NCI-H1048 (cell line): ENCODE measurements around the gene PLXND1.
"Not testable (repeated sequence)": the region's sequence is repeated elsewhere in the genome, so short reads cannot be mapped to it uniquely, and the experiment has no call there.

Source experiments
- DNase-seq: peaks from one replicate; lab custom pipeline; 2025; lab: John Stamatoyannopoulos, UW

PLXND1 gene

GRCh38 chr3:129612534-129613366, 6.3 kb upstream of the PLXND1 start:
- DNase-seq: no peak

GRCh38 chr3:129611812-129612533, 5.5 kb upstream of the PLXND1 start:
- DNase-seq: no peak

- no peak for DNase-seq
These were observed 4.9 kb upstream of the PLXND1 start for GRCh38 chr3:129611446-129611800.

GRCh38 chr3:129610794-129611445, 4.4 kb upstream of the PLXND1 start:
- not testable (repeated sequence) for DNase-seq

- no peak for DNase-seq
These were observed 3.8 kb upstream of the PLXND1 start for GRCh38 chr3:129610276-129610675.

GRCh38 chr3:129609591-129610182, 3.2 kb upstream of the PLXND1 start:
- no peak for DNase-seq

GRCh38 chr3:129608936-129609590, 2.6 kb upstream of the PLXND1 start:
- no peak for DNase-seq

DNA sequence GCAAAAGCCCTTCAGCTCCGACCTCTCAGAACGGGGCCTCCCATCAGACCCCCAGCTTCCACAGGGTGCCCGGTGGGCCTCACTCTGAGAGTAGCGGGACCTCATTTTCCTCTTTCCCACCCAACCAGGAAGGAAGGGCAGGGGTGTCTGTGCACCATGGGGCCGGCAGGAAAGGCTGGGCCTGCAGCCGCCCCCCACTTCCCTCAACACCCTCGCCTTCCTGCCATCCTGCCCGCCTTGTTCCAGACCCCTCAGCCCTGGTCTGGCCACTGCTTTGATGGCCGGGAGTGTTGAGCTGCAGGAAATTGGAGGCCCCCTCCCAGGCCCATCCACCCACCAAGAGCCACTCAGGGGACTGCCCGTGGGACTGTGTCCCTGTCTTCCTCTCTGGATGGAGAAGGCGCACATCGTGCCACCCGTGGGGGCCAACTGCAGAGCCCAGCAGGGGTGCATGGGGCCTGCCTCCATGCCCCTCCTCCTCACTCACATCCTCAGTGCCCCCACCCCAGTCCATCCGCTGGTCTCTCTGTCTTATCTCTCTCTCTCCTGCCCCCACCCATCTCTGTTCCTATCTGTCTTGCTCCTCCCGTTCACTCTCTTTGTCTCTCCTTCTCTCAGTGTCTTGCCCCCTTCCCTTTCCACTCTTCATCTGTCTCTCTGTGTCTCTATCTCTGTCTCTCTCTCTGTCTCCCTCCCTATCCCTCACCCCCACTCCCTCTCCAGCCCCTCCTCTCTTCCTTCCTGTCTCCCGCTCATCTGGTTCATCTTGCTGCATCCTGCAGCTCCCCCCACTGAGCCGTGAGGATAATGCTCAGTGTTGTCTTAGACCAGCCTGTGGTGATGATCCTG, 1.8 kb upstream of the PLXND1 start:
- DNase-seq: no peak

DNA sequence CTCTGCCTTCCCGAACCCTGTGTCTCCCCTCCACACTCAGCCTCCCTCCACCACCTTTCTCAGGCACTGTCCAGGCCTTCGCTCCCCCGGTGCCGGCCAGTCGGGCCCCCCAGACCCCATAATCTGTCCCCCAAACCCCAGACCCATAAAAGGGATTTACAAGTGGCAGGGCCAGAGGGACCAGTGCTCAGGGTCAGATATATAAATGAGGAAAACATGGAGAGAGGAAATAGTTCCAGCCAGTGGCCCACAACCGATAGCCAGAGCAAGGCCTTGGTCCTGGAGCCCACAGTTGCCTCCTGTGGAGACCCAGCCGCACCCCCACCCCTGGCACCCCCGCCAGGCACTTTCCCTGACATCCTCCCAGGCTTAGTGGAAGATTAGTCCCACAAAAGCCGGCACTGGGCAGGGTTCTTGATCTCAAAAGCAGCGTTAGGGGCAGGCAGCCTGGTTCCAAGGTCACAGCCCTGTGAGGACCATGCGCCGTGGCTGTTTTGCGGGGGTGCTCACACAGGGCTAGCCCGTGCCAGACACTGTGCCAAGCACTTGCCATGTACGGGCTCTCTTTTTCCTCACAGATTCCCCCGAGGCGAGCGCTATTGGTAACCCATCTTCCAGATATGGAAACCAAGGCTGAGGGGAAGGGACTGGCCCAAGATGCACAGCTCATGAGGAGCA, 1.1 kb upstream of the PLXND1 start:
- no peak for DNase-seq

DNA sequence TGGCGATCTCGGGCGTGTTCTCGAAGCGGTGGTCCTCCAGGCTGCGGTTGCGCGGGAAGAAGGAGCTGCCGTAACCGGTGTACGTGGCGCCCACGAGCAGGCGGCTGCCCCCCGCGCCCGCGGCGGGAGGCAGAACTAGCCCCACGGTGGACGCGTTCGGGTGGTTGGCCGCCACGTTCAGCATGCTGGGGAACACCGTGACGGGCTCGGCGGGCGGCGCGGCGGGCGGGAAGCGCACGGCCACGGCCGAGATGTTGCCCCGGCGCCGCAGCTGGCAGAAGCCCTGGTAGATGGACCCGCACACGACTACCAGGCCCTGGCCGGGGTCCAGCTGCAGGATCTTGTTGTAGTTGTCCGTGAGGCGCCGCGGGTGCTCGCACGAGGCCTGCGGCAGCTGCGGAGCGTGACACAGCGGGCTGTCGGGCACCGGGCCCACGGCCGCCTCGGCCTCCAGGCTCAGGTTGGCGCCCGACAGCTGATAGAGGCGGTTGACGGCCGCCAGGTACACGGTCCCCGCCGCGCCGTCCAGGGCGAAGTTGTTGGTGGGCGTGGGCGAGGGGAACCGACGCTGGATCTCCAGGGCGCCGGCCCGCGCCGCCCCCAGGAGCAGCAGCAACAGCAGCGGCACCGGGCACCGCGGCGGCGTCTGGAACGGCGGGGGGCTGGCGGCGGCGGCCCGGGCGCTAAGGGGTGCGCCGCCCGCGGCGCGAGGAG, 397 bp downstream of the PLXND1 start:
- no peak for DNase-seq

DNA sequence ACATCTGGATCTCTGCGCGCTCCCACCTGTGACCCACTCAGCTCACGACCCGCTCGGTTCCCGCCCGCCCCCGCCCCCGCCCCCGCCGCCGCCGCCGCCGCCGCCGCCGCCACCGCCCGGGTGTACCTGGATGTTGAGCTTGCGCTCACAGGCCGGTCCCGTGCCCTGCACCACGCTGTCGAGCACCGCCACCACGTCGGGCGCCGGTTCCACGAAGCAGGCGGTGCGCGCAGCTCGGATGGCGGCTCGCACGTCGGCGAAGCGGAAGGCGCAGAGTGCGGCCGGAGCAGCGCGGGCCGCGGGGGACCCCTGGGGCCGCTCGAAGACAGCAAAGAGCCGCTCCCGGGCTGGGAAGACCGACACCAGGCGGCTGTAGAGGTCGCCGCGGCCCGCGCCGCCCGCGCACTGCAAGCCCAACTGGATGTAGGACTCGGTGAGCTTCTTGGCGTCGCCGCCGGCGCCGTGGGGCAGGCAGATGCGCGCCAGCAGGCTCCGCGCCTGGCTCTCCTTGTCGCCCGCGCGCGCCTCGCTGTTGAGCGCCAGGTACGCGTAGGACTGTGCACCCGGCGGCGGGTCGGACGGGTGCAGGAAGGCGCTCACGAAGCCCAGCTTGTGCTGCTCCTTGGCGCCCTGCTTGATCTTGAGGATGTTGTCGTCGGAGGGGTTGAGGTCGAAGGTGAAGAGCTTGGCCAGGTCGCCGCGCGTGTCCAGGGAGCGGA, 1.1 kb downstream of the PLXND1 start:
- DNase-seq: no peak

- no peak for DNase-seq
These were observed 1.7 kb downstream of the PLXND1 start for GRCh38 chr3:129604767-129605166.

- DNase-seq: no peak
These were observed 2.3 kb downstream of the PLXND1 start for GRCh38 chr3:129603991-129604749.

- DNase-seq: no peak
These were observed 2.9 kb downstream of the PLXND1 start for GRCh38 chr3:129603561-129603942.

- DNase-seq: no peak
These were observed 3.5 kb downstream of the PLXND1 start for GRCh38 chr3:129602730-129603560.

DNA sequence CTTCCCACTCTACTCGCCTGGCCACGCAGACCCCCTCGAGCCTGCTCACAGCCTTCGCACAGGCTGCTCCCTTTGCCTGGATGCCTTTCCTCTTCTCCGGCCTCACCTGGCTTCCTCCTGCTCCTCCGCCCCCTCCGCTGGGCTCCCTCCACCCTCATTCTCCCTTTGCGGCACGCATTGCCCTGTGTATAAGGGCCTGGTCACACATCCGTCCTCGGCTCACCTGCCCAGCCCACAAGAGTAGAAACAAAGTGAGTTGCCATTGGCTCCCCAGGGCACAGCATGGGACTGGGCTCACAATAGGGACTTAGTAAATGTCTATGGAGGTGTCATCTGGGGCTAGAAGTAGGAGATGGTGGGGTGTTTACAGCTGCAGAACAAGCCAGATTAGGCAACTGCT, 4.2 kb downstream of the PLXND1 start:
- DNase-seq: no peak

- DNase-seq: no peak
These were observed 4.8 kb downstream of the PLXND1 start for GRCh38 chr3:129601713-129602112.

DNA sequence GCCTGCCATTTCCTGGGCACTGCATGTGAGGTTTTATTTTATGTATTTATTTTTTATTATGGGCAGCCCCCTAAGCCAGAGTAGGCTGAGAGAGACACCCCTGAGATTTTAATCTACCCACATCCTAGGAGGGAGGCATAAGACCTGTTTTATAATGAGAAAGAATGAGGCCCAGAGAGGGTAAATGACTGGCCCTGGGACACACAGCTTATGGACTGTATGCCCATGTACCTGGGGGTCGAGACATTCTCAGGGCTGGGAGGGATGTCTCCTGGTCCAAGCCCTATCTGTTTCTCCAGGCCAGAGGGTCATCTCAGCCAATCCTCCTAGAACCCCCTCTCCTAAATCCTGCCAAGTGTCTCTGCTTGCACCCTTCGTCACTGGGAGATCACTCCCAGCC, 6.1 kb downstream of the PLXND1 start:
- DNase-seq: no peak
